ENCODE data around the gene BPIFB1. TPM values are rescaled to one million over a fixed set of nuclear protein-coding genes. Genes with fewer than 3 reads are reported as not detected.

The BPIFB1 gene
- total RNA-seq, 1 experiment from 2014 or later: 0.10 TPM

DNA sequence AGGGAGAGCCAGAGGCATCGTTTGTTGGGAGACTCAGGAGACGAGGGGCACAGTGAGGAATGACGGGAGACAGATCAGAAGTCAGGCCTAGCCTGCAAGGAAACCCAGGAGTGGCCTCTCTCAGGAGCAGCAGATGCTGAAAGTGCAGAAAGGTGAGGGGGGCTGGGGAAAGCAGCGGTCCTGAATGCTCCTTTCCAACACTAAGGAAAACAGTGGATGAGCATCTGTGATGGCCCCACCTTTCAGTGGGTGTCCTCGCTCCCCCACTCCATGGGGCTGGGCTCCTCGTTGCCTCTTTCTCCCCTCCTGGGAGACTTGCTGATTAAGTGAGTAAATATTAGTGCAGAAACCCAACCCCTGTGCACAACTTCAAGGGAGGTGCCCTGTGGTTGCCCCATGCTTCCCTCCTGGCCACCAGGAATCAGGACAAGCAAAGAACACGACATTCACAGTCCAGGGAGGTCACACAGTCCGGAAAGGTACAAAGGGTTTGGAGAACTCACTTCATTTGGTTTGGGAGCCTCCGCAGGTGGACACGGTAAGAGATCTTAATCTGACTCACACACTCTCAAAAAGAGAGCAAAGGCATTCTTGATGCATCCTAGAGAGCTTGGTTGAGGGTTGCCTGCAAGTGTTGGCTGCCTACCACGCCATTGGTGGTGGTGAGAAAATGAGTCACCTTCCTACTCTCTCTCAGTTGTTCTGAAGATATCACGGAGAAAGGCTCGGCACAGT lies 9.7 kb upstream of the BPIFB1 start:
- Histone ChIP-seq H3K27me3 (ENCODE audit: control insufficient read depth, insufficient read depth, low read length) (no peaks in the 10 kb centered on the region; the same call in 1 of the 2 replicates), H3K36me3 (ENCODE audit: control insufficient read depth, insufficient read depth, low read length) (no peaks in the 10 kb centered on the region), H3K27ac (ENCODE audit: low read length) (no peak overlapping the region), H3K9me3 (ENCODE audit: control insufficient read depth, insufficient read depth, low read depth, low read length) (no peaks in the 10 kb centered on the region), H3K4me3 (ENCODE audit: low read depth in 2 of 2, low read length in 2 of 2) (no peak overlapping the region), H3K4me1 (ENCODE audit: control insufficient read depth, insufficient read depth, low read length) (no peaks in the 10 kb centered on the region)
- TF ChIP-seq TCF7L2 (IDR thresholded peaks at IDR 0.05; ENCODE audit: low read depth, low read length) (no peak), SIN3A (IDR thresholded peaks at IDR 0.05; ENCODE audit: borderline replicate concordance, insufficient read depth, low read depth, low read length) (no peak), POLR2AphosphoS5 (IDR thresholded peaks at IDR 0.05; ENCODE audit: low read depth, low read length) (no peak)
- TF ChIP-seq, protein P1, sequence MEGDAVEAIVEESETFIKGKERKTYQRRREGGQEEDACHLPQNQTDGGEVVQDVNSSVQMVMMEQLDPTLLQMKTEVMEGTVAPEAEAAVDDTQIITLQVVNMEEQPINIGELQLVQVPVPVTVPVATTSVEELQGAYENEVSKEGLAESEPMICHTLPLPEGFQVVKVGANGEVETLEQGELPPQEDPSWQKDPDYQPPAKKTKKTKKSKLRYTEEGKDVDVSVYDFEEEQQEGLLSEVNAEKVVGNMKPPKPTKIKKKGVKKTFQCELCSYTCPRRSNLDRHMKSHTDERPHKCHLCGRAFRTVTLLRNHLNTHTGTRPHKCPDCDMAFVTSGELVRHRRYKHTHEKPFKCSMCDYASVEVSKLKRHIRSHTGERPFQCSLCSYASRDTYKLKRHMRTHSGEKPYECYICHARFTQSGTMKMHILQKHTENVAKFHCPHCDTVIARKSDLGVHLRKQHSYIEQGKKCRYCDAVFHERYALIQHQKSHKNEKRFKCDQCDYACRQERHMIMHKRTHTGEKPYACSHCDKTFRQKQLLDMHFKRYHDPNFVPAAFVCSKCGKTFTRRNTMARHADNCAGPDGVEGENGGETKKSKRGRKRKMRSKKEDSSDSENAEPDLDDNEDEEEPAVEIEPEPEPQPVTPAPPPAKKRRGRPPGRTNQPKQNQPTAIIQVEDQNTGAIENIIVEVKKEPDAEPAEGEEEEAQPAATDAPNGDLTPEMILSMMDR (IDR thresholded peaks at IDR 0.05): no peak
- TF ChIP-seq, protein P2, sequence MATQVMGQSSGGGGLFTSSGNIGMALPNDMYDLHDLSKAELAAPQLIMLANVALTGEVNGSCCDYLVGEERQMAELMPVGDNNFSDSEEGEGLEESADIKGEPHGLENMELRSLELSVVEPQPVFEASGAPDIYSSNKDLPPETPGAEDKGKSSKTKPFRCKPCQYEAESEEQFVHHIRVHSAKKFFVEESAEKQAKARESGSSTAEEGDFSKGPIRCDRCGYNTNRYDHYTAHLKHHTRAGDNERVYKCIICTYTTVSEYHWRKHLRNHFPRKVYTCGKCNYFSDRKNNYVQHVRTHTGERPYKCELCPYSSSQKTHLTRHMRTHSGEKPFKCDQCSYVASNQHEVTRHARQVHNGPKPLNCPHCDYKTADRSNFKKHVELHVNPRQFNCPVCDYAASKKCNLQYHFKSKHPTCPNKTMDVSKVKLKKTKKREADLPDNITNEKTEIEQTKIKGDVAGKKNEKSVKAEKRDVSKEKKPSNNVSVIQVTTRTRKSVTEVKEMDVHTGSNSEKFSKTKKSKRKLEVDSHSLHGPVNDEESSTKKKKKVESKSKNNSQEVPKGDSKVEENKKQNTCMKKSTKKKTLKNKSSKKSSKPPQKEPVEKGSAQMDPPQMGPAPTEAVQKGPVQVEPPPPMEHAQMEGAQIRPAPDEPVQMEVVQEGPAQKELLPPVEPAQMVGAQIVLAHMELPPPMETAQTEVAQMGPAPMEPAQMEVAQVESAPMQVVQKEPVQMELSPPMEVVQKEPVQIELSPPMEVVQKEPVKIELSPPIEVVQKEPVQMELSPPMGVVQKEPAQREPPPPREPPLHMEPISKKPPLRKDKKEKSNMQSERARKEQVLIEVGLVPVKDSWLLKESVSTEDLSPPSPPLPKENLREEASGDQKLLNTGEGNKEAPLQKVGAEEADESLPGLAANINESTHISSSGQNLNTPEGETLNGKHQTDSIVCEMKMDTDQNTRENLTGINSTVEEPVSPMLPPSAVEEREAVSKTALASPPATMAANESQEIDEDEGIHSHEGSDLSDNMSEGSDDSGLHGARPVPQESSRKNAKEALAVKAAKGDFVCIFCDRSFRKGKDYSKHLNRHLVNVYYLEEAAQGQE (IDR thresholded peaks at IDR 0.05; ENCODE audit: insufficient read depth in 1 of 2, low read depth in 2 of 2, low read length in 1 of 2): no peak
- DNase-seq (ENCODE audit: low read depth, low spot score) (no peak), ATAC-seq (no peak)
- BruUV-seq (replicated peaks): no TSS peak
- in situ Hi-C loops (cut with HindIII; ENCODE audit: low pct_unique_long_range_greater_than_20kb, low sequenced_read_pairs) (no loop called here), intact Hi-C loops (cut with micrococcal nuclease; ENCODE audit: unreplicated experiment) (no loop called here)
- ChIA-PET POLR2A (no interaction called here), CTCF (no interaction called here)

GRCh38 chr20:33275215-33275614 lies 7.8 kb upstream of the BPIFB1 start:
- Histone ChIP-seq H3K4me1 (ENCODE audit: control insufficient read depth, insufficient read depth, low read length) (no peaks in the 10 kb centered on the region), H3K27ac (ENCODE audit: low read length) (no peak overlapping the region), H3K36me3 (ENCODE audit: control insufficient read depth, insufficient read depth, low read length) (no peaks in the 10 kb centered on the region), H3K4me3 (ENCODE audit: low read depth in 2 of 2, low read length in 2 of 2) (no peak overlapping the region), H3K9me3 (ENCODE audit: control insufficient read depth, insufficient read depth, low read depth, low read length) (no peaks in the 10 kb centered on the region), H3K27me3 (ENCODE audit: control insufficient read depth, insufficient read depth, low read length) (no peaks in the 10 kb centered on the region; the same call in 1 of the 2 replicates)
- TF ChIP-seq, protein P1 (IDR thresholded peaks at IDR 0.05): no peak
- TF ChIP-seq SIN3A (IDR thresholded peaks at IDR 0.05; ENCODE audit: borderline replicate concordance, insufficient read depth, low read depth, low read length): no peak
- ChIA-PET POLR2A (no interaction called here), CTCF (no interaction called here)
- ATAC-seq: no peak
- in situ Hi-C loops (cut with HindIII; ENCODE audit: low pct_unique_long_range_greater_than_20kb, low sequenced_read_pairs) (no loop called here), intact Hi-C loops (cut with micrococcal nuclease; ENCODE audit: unreplicated experiment) (no loop called here)
- BruUV-seq (replicated peaks): no TSS peak
- DNase-seq (ENCODE audit: low read depth, low spot score): no peak
